Prostate gland (tissue), 2 donors: Measurements from ENCODE around the gene SBF2.

Experiments used
- CTCF ChIP-seq, 4 experiments: fragments of 200-600 bp in 2 of 4; fragments of 450-650 bp in 2 of 4; sonication (generic) in 2 of 4; IDR thresholded peaks; 1 replicate in 3 of 4; 2 replicates in 1 of 4; pipeline ENCODE4 v1.5.1; 2016 to 2019; ENCODE audit warnings: antibody characterized with exemption in 4 of 4, mild to moderate bottlenecking in 2 of 4, moderate library complexity in 2 of 4
- POLR2A ChIP-seq: fragments of 450-650 bp; IDR thresholded peaks from one replicate; pipeline ENCODE4 v1.6.1; 2016; ENCODE audit warnings: antibody characterized with exemption, mild to moderate bottlenecking

GRCh38 chr11:9905960-9906791 lies 387.8 kb downstream of the SBF2 start:
- TF ChIP-seq CTCF (IDR thresholded peaks at IDR 0.05), result no peak
- TF ChIP-seq POLR2A, result no peak
